Neural crest cell (in vitro differentiated cells): ENCODE data around the gene AKAP9. TPM values are rescaled to one million over a fixed set of nuclear protein-coding genes. Genes with fewer than 3 reads are reported as not detected.

ENCODE experiments used
- DNase-seq: peaks from one replicate; pipeline ENCODE4 v3.0.0; 2021; ENCODE audit warnings: low read depth, mixed read lengths, low spot score
- H3K27ac Mint-ChIP-seq: one replicate; pipeline ENCODE4 v1.8.0; 2021; ENCODE audit warnings: mild to moderate bottlenecking, mixed read lengths; ENCODE audit not compliant: unreplicated experiment
- H3K27me3 Mint-ChIP-seq: 2 replicates; pipeline ENCODE4 v1.8.0; 2021; ENCODE audit warnings: low read depth, mild to moderate bottlenecking, mixed read lengths
- H3K36me3 Mint-ChIP-seq: 2 replicates; pipeline ENCODE4 v1.8.0; 2021; ENCODE audit warnings: low read depth, mild to moderate bottlenecking, mixed read lengths
- H3K4me1 Mint-ChIP-seq: 2 replicates; pipeline ENCODE4 v1.8.0; 2021; ENCODE audit warnings: mixed read lengths
- H3K4me3 Mint-ChIP-seq: one replicate; pipeline ENCODE4 v1.8.0; 2021; ENCODE audit warnings: mild to moderate bottlenecking, mixed read lengths
- H3K9me3 Mint-ChIP-seq: 2 replicates; pipeline ENCODE4 v1.8.0; 2021; ENCODE audit warnings: mixed read lengths
- CTCF ChIP-seq: fragments of 200-600 bp; sonication (generic); conservative IDR thresholded peaks from 2 replicates; pipeline ENCODE4 v1.5.0; 2021; ENCODE audit warnings: antibody characterized with exemption, mild to moderate bottlenecking
- total RNA-seq: library from RNA; stranded (reverse); gene quantifications from 2 replicates; pipeline ENCODE4 v1.2.1, GENCODE V29; 2021

The AKAP9 gene
- total RNA-seq, 1 donor from 2014 or later, result 32.0 TPM

GRCh38 chr7:92061154-92061553, 120.5 kb downstream of the AKAP9 start:
- no peak overlapping the region for H3K4me3 Mint-ChIP-seq
- H3K4me1 Mint-ChIP-seq, result peaks cover 10% of the 10 kb centered on the region
- no peak for TF ChIP-seq CTCF
- no peaks in the 10 kb centered on the region for H3K9me3 Mint-ChIP-seq
- no peak overlapping the region for H3K27ac Mint-ChIP-seq
- no peaks in the 10 kb centered on the region for H3K27me3 Mint-ChIP-seq
- H3K36me3 Mint-ChIP-seq, result no peaks in the 10 kb centered on the region
- DNase-seq, result no peak

- no peak overlapping the region for H3K27ac Mint-ChIP-seq
Measured at GRCh38 chr7:92064438-92065029, 123.9 kb downstream of the AKAP9 start.

GRCh38 chr7:92071032-92071431, 130.4 kb downstream of the AKAP9 start:
- Mint-ChIP-seq H3K4me1 (no peaks in the 10 kb centered on the region), H3K9me3 (no peaks in the 10 kb centered on the region), H3K27me3 (no peaks in the 10 kb centered on the region), H3K4me3 (no peak overlapping the region), H3K36me3 (peaks cover 10% of the 10 kb centered on the region), H3K27ac (no peak overlapping the region)
- no peak for DNase-seq
- no peak for TF ChIP-seq CTCF

More at GRCh38 chr7:92064438-92065029, 123.9 kb downstream of the AKAP9 start:
- TF ChIP-seq CTCF, result no peak
- Mint-ChIP-seq H3K27me3 (no peaks in the 10 kb centered on the region), H3K36me3 (peaks cover 4% of the 10 kb centered on the region), H3K4me3 (no peak overlapping the region), H3K4me1 (no peaks in the 10 kb centered on the region), H3K9me3 (no peaks in the 10 kb centered on the region)
- DNase-seq, result no peak

- Mint-ChIP-seq H3K36me3 (peaks cover 10% of the 10 kb centered on the region), H3K4me3 (no peak overlapping the region), H3K4me1 (no peaks in the 10 kb centered on the region), H3K27me3 (no peaks in the 10 kb centered on the region), H3K9me3 (no peaks in the 10 kb centered on the region), H3K27ac (no peak overlapping the region)
- DNase-seq, result no peak
- no peak for TF ChIP-seq CTCF
Measured at GRCh38 chr7:92072121-92072520, 131.5 kb downstream of the AKAP9 start.

- DNase-seq, result no peak
- Mint-ChIP-seq H3K4me1 (no peaks in the 10 kb centered on the region), H3K4me3 (no peak overlapping the region), H3K36me3 (peaks cover 7% of the 10 kb centered on the region), H3K27me3 (no peaks in the 10 kb centered on the region), H3K27ac (no peak overlapping the region), H3K9me3 (no peaks in the 10 kb centered on the region)
- no peak for TF ChIP-seq CTCF
Measured at GRCh38 chr7:92072708-92073107, 132.0 kb downstream of the AKAP9 start.
